ENCODE data around the gene DKC1.

Gene DKC1

GRCh38 chrX:154784149-154784995 lies 21.7 kb downstream of the DKC1 start:
- no peak for DNase-seq (ENCODE audit: low read depth, low spot score)
- H3K4me3 ChIP-seq (ENCODE audit: low read depth, low read length): no peak overlapping the region
- TF ChIP-seq CTCF (IDR thresholded peaks at IDR 0.05; ENCODE audit: low read depth, low read length): no peak
- in situ Hi-C loops (cut with HindIII; ENCODE audit: low sequenced_read_pairs): no loop called here

- no peak for DNase-seq (ENCODE audit: low read depth, low spot score)
- H3K4me3 ChIP-seq (ENCODE audit: low read depth, low read length): no peak overlapping the region
- in situ Hi-C loops (cut with HindIII; ENCODE audit: low sequenced_read_pairs): no loop called here
- TF ChIP-seq CTCF (IDR thresholded peaks at IDR 0.05; ENCODE audit: low read depth, low read length): no peak
Observed at GRCh38 chrX:154785716-154786115, 23.1 kb downstream of the DKC1 start.

GRCh38 chrX:154791467-154791866 lies 28.8 kb downstream of the DKC1 start:
- DNase-seq (ENCODE audit: low read depth, low spot score): no peak
- TF ChIP-seq CTCF (IDR thresholded peaks at IDR 0.05; ENCODE audit: low read depth, low read length): no peak
- in situ Hi-C loops (cut with HindIII; ENCODE audit: low sequenced_read_pairs): no loop called here
- no peak overlapping the region for H3K4me3 ChIP-seq (ENCODE audit: low read depth, low read length)

- no peak for TF ChIP-seq CTCF (IDR thresholded peaks at IDR 0.05; ENCODE audit: low read depth, low read length)
- DNase-seq (ENCODE audit: low read depth, low spot score): no peak
- no peak overlapping the region for H3K4me3 ChIP-seq (ENCODE audit: low read depth, low read length)
- in situ Hi-C loops (cut with HindIII; ENCODE audit: low sequenced_read_pairs): no loop called here
Observed at GRCh38 chrX:154791939-154792338, 29.3 kb downstream of the DKC1 start.

GRCh38 chrX:154793084-154793795 lies 30.6 kb downstream of the DKC1 start:
- in situ Hi-C loops (cut with HindIII; ENCODE audit: low sequenced_read_pairs): no loop called here
- no peak overlapping the region for H3K4me3 ChIP-seq (ENCODE audit: low read depth, low read length)
- DNase-seq (ENCODE audit: low read depth, low spot score): no peak
- no peak for TF ChIP-seq CTCF (IDR thresholded peaks at IDR 0.05; ENCODE audit: low read depth, low read length)

GRCh38 chrX:154795016-154795415 lies 32.4 kb downstream of the DKC1 start:
- H3K4me3 ChIP-seq (ENCODE audit: low read depth, low read length): no peak overlapping the region
- in situ Hi-C loops (cut with HindIII; ENCODE audit: low sequenced_read_pairs): no loop called here
- no peak for TF ChIP-seq CTCF (IDR thresholded peaks at IDR 0.05; ENCODE audit: low read depth, low read length)
- DNase-seq (ENCODE audit: low read depth, low spot score): no peak

Data from astrocyte of the spinal cord (primary cell).